Left hindlimb (tissue), 1 donor: Measurements from ENCODE around the gene TAMALIN.
"Not testable (repeated sequence)": the region's sequence is repeated elsewhere in the genome, so short reads cannot be mapped to it uniquely, and the experiment has no call there.

Experiments
- DNase-seq: peaks from one replicate; pipeline ENCODE4 v3.0.0-alpha.2; 2018

TAMALIN gene

GRCh38 chr12:52006726-52007157 lies at the start of gene TAMALIN:
Gene TAMALIN, plus strand, starts transcription at chr12:52006946. Its CDS starts 74 bp downstream, at chr12:52007020.
- peak; percentile 88 for DNase-seq

- no peak for DNase-seq
Observed at GRCh38 chr12:51958542-51958941, 48.2 kb upstream of the TAMALIN start.

- DNase-seq: no peak
Observed at GRCh38 chr12:51959211-51959610, 47.5 kb upstream of the TAMALIN start.

- no peak for DNase-seq
Observed at GRCh38 chr12:51959921-51960320, 46.8 kb upstream of the TAMALIN start.

GRCh38 chr12:51960488-51960887 lies 46.3 kb upstream of the TAMALIN start:
- DNase-seq: no peak

- no peak for DNase-seq
Observed at GRCh38 chr12:51960890-51961289, 45.9 kb upstream of the TAMALIN start.

GRCh38 chr12:51961834-51962233 lies 44.9 kb upstream of the TAMALIN start:
- DNase-seq: no peak

- no peak for DNase-seq
Observed at GRCh38 chr12:51962737-51963136, 44.0 kb upstream of the TAMALIN start.

- no peak for DNase-seq
Observed at GRCh38 chr12:51963477-51963876, 43.3 kb upstream of the TAMALIN start.

GRCh38 chr12:51969643-51970042 lies 37.1 kb upstream of the TAMALIN start:
- no peak for DNase-seq

- DNase-seq: no peak
Observed at GRCh38 chr12:51970904-51971646, 35.7 kb upstream of the TAMALIN start.

- DNase-seq: no peak
Observed at GRCh38 chr12:51971679-51972421, 34.9 kb upstream of the TAMALIN start.

GRCh38 chr12:51972422-51972812 lies 34.3 kb upstream of the TAMALIN start:
- DNase-seq: no peak

- no peak for DNase-seq
Observed at GRCh38 chr12:51972849-51973273, 33.9 kb upstream of the TAMALIN start.

- DNase-seq: no peak
Observed at GRCh38 chr12:51973560-51973959, 33.2 kb upstream of the TAMALIN start.

- no peak for DNase-seq
Observed at GRCh38 chr12:51974646-51975045, 32.1 kb upstream of the TAMALIN start.

GRCh38 chr12:51975196-51975595 lies 31.6 kb upstream of the TAMALIN start:
- DNase-seq: no peak

GRCh38 chr12:51976376-51977160 lies 30.2 kb upstream of the TAMALIN start:
- no peak for DNase-seq

GRCh38 chr12:51977320-51977753 lies 29.4 kb upstream of the TAMALIN start:
- DNase-seq: no peak

- not testable (repeated sequence) for DNase-seq
Observed at GRCh38 chr12:51979306-51979705, 27.4 kb upstream of the TAMALIN start.

- peak; percentile 62 for DNase-seq
Observed at GRCh38 chr12:51980051-51980808, 26.5 kb upstream of the TAMALIN start.

GRCh38 chr12:51980809-51981127 lies 26.0 kb upstream of the TAMALIN start:
- no peak for DNase-seq

- DNase-seq: no peak
Observed at GRCh38 chr12:51984657-51985056, 22.1 kb upstream of the TAMALIN start.
